ENCODE measurements around the gene NKX3-2. TPM values are rescaled to one million over a fixed set of nuclear protein-coding genes. Genes with fewer than 3 reads are reported as not detected.

The NKX3-2 gene
- total and polyA plus RNA-seq, 2 of the 8 experiments (the other 6 are each of a cell fraction or from before 2014, with no cell fraction given): 0.13 TPM; not detected in 1

DNA sequence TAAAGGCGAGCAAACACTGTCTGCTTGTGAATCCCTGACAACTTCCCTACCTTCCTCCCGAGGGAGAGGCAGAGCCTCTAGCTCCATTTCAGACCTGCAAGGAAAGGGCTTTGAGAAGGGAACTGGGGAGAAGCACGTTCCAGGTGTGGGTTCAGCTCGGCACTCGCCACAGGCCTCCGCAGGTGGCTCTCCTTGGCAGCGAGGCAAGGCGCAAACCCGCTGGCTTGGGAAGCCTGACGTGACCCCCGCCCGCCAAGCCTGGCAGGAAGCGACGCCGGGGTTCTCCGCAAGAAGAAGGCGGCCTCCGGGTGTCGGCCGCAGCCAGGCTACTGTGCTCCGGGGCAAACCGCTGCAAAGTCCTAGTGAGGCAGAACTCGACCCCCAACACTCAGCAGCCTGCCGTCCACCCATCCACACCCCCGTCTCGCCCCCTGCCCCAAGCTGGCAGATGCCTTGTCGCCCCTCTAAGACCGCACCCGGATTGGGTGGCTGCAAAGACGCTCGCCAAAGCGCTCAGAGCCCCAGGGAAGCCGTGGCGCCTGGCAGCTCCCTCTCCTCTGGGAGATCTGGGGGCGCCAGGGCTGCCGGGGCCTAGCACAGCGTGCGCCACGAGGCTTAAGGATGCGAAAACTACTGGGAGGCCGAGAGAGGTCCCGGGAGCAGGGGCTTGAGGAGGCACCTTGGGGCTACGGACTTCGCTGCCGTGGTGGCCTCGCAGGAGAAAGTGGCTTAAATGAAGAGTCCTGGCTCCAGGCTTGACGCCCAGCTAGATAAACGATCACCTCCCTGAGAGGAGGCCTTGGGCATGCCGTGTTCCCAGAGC lies 21.8 kb downstream of the NKX3-2 start (continued):
- TF ChIP-seq HDAC2 (IDR thresholded peaks at IDR 0.05; ENCODE audit: borderline replicate concordance in 1 of 2, low read depth in 2 of 2, low read length in 2 of 2) (no peak), SAP30 (IDR thresholded peaks at IDR 0.05; ENCODE audit: insufficient read depth, insufficient replicate concordance, low read length) (no peak), CHD7 (IDR thresholded peaks at IDR 0.05; ENCODE audit: insufficient replicate concordance, low read length) (no peak), POLR2A (IDR thresholded peaks at IDR 0.05; ENCODE audit: control extremely low read depth in 1 of 2, low read depth in 2 of 2, low read length in 2 of 2) (no peak), KDM5A (IDR thresholded peaks at IDR 0.05; ENCODE audit: low read length) (no peak), CTBP2 (IDR thresholded peaks at IDR 0.05; ENCODE audit: borderline replicate concordance, insufficient read depth, insufficient read length, low read length) (peak; percentile 89)

Data from H1 (cell line).